ENCODE data around the gene SORCS2. TPM values are rescaled to one million over a fixed set of nuclear protein-coding genes. Genes with fewer than 3 reads are reported as not detected.

The SORCS2 gene
- total RNA-seq, 2 experiments from 2014 or later = not detected

GRCh38 chr4:7683126-7683703 lies 490.9 kb downstream of the SORCS2 start:
- Mint-ChIP-seq H3K9me3 (peaks cover 3% of the 10 kb centered on the region), H3K36me3 (no peaks in the 10 kb centered on the region), H3K27ac (no peak overlapping the region), H3K4me1 (no peaks in the 10 kb centered on the region), H3K4me3 (no peak overlapping the region), H3K27me3 (no peaks in the 10 kb centered on the region)
- DNase-seq = no peak

GRCh38 chr4:7684294-7684693 lies 492.0 kb downstream of the SORCS2 start:
- H3K36me3 Mint-ChIP-seq = no peaks in the 10 kb centered on the region
- no peaks in the 10 kb centered on the region for H3K4me1 Mint-ChIP-seq
- no peak overlapping the region for H3K4me3 Mint-ChIP-seq
- DNase-seq = no peak
- no peaks in the 10 kb centered on the region for H3K27me3 Mint-ChIP-seq
- no peak overlapping the region for H3K27ac Mint-ChIP-seq
- peaks cover 3% of the 10 kb centered on the region for H3K9me3 Mint-ChIP-seq

- Mint-ChIP-seq H3K4me3 (no peak overlapping the region), H3K27me3 (no peaks in the 10 kb centered on the region), H3K4me1 (no peaks in the 10 kb centered on the region), H3K27ac (no peak overlapping the region), H3K9me3 (peaks cover 3% of the 10 kb centered on the region), H3K36me3 (no peaks in the 10 kb centered on the region)
- DNase-seq = no peak
These were observed 493.9 kb downstream of the SORCS2 start for GRCh38 chr4:7686070-7686870.

- Mint-ChIP-seq H3K4me3 (no peak overlapping the region), H3K9me3 (peaks cover 3% of the 10 kb centered on the region), H3K4me1 (no peaks in the 10 kb centered on the region), H3K27me3 (no peaks in the 10 kb centered on the region), H3K36me3 (no peaks in the 10 kb centered on the region), H3K27ac (no peak overlapping the region)
- DNase-seq = no peak
These were observed 494.7 kb downstream of the SORCS2 start for GRCh38 chr4:7687006-7687405.

DNA sequence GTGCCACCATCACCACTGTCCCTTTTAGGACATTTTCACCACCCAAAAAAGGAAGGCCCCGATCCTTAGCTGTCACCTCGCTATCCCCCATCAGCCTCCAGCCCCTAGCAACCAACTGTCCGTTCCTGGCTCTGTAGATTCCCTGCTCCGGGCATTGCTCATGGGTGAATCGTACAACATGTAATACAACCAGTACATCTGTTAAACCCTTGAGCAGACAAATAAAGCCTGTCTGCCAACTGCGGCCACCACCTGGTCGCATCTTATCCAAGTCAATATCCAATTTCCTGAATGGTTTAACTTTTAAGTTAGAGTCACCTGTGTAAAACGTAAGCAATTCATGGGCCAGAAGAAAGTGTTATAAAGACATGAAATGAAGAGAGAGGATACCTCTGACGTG lies 495.5 kb downstream of the SORCS2 start:
- Mint-ChIP-seq H3K4me1 (no peaks in the 10 kb centered on the region), H3K27ac (no peak overlapping the region)
- no peak for DNase-seq

DNA sequence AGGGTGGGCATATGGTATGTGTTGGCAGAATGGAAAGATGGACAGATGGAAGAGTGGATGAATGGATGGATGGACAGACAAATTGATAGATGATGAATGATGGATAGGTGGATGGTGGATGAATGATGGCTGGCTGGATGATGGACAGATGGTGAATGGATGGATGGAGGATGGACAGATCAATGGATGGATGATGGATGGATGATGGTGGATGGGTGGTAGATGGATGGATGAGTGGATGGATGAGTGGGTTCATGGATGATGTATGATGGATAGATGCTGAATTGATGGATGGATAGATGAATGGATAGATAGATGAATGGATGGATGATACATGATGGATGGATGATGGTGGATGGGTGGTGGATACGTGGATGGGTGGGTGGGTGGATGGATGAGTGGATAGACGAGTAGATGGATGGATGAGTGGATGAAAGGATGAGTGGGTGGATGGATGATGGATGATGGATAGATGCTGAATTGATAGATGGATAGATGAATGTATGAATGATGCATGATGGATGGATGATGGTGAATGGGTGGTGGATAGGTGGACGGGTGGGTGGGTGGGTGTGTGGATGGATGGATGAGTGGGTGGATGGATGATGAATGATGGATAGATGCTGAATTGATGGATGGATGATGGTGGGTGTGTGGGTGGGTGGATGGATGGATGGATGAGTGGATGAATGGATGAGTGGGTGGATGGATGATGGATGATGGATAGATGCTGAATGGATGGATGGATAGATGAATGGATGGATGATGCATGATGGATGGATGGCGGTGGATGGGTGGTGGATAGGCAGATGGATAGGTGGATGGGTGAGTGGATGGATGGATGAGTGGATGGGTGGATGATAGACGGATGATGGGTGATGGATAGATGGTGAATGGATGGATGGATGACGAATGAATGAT lies 497.7 kb downstream of the SORCS2 start:
- no peaks in the 10 kb centered on the region for H3K36me3 Mint-ChIP-seq
- no peak overlapping the region for H3K4me3 Mint-ChIP-seq
- no peaks in the 10 kb centered on the region for H3K4me1 Mint-ChIP-seq
- no peaks in the 10 kb centered on the region for H3K9me3 Mint-ChIP-seq
- no peak for DNase-seq
- H3K27ac Mint-ChIP-seq = no peak overlapping the region
- no peaks in the 10 kb centered on the region for H3K27me3 Mint-ChIP-seq

More for the DNA sequence above, 495.5 kb downstream of the SORCS2 start:
- Mint-ChIP-seq H3K4me3 (no peak overlapping the region), H3K9me3 (peaks cover under 1% of the 10 kb centered on the region), H3K27me3 (no peaks in the 10 kb centered on the region), H3K36me3 (no peaks in the 10 kb centered on the region)

- no peak overlapping the region for H3K4me3 Mint-ChIP-seq
- no peaks in the 10 kb centered on the region for H3K27me3 Mint-ChIP-seq
- DNase-seq = no peak
- H3K27ac Mint-ChIP-seq = no peak overlapping the region
- no peaks in the 10 kb centered on the region for H3K36me3 Mint-ChIP-seq
- H3K4me1 Mint-ChIP-seq = no peaks in the 10 kb centered on the region
- H3K9me3 Mint-ChIP-seq = no peaks in the 10 kb centered on the region
These were observed 498.7 kb downstream of the SORCS2 start for GRCh38 chr4:7691061-7691460.

GRCh38 chr4:7691982-7692381 lies 499.6 kb downstream of the SORCS2 start:
- H3K36me3 Mint-ChIP-seq = no peaks in the 10 kb centered on the region
- H3K9me3 Mint-ChIP-seq = no peaks in the 10 kb centered on the region
- no peaks in the 10 kb centered on the region for H3K27me3 Mint-ChIP-seq
- DNase-seq = no peak
- H3K4me1 Mint-ChIP-seq = no peaks in the 10 kb centered on the region
- no peak overlapping the region for H3K27ac Mint-ChIP-seq
- no peak overlapping the region for H3K4me3 Mint-ChIP-seq

- Mint-ChIP-seq H3K27me3 (no peaks in the 10 kb centered on the region), H3K4me1 (no peaks in the 10 kb centered on the region), H3K9me3 (no peaks in the 10 kb centered on the region), H3K27ac (no peak overlapping the region), H3K36me3 (no peaks in the 10 kb centered on the region), H3K4me3 (no peak overlapping the region)
- DNase-seq = no peak
These were observed 500.3 kb downstream of the SORCS2 start for GRCh38 chr4:7692451-7693236.

GRCh38 chr4:7693237-7693608 lies 500.9 kb downstream of the SORCS2 start:
- H3K9me3 Mint-ChIP-seq = no peaks in the 10 kb centered on the region
- H3K4me3 Mint-ChIP-seq = no peak overlapping the region
- no peak overlapping the region for H3K27ac Mint-ChIP-seq
- H3K4me1 Mint-ChIP-seq = no peaks in the 10 kb centered on the region
- no peaks in the 10 kb centered on the region for H3K27me3 Mint-ChIP-seq
- DNase-seq = no peak
- H3K36me3 Mint-ChIP-seq = no peaks in the 10 kb centered on the region

DNA sequence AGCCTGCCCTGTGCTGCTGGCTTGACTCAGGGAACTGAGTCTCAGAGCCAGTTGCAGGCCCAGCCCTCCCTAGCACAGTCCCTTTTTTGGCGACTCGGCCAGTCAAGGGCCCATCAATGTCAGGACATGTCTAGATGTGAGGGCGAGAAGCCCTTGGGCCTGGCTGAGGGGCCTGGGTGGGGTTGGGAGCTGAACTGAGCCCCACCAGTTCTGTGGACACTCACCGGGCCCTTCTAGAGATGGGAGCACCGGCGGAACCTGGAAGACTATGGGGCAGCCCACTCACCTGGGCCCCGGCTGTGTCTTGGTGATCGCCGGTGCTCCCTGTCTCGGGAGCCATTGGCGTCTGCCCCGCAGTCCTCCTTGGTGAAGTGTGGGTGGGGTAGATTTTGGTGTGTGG lies 501.4 kb downstream of the SORCS2 start:
- Mint-ChIP-seq H3K27me3 (no peaks in the 10 kb centered on the region), H3K4me1 (no peaks in the 10 kb centered on the region), H3K9me3 (no peaks in the 10 kb centered on the region), H3K36me3 (no peaks in the 10 kb centered on the region), H3K27ac (no peak overlapping the region), H3K4me3 (no peak overlapping the region)
- no peak for DNase-seq

DNA sequence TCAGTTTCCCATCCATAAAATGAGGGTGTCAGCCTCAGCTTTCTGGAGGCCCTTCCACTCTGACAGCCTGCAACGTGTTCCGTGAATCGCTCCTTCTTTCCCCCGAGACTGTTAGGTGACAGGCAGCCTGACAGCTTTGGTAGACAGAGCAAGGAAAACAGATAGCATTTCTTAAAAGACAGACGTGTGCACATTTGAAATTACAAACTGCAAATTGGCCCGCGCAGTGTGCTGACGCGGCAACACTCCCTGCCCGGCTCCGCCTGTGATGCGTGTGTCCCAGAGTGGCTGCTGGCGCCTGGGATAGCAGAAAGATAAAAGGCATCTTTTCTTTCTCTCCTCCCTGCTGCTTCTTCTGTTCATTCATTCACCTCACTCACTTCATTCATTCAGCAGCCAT lies 502.0 kb downstream of the SORCS2 start:
- DNase-seq = no peak
- H3K4me1 Mint-ChIP-seq = no peaks in the 10 kb centered on the region
- no peaks in the 10 kb centered on the region for H3K27me3 Mint-ChIP-seq
- no peaks in the 10 kb centered on the region for H3K9me3 Mint-ChIP-seq
- H3K27ac Mint-ChIP-seq = no peak overlapping the region
- no peak overlapping the region for H3K4me3 Mint-ChIP-seq
- H3K36me3 Mint-ChIP-seq = no peaks in the 10 kb centered on the region

- H3K36me3 Mint-ChIP-seq = no peaks in the 10 kb centered on the region
- H3K9me3 Mint-ChIP-seq = no peaks in the 10 kb centered on the region
- DNase-seq = no peak
- no peaks in the 10 kb centered on the region for H3K4me1 Mint-ChIP-seq
- peaks cover 4% of the 10 kb centered on the region for H3K27me3 Mint-ChIP-seq
- H3K4me3 Mint-ChIP-seq = no peak overlapping the region
- no peak overlapping the region for H3K27ac Mint-ChIP-seq
These were observed 505.0 kb downstream of the SORCS2 start for GRCh38 chr4:7697343-7697742.

DNA sequence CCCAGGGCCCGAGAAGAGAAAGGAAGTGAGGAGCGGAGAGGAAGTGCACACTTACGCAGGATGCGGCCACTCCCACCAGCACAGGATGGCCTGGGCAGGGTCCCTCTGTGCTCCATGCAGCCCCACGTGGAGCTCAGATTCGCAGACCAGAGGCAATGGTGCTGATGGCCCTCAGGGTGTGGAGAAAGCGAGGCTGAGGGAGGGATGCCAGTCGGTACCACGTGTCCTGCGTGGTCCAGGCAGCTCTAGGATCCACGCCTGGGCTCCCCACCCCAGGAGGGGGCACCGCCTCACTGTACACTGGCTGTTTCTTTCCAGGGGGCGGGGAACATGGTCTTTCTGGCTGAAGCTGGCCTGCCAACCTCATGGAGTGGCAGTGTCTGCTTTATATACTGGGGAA lies 505.5 kb downstream of the SORCS2 start:
- no peaks in the 10 kb centered on the region for H3K4me1 Mint-ChIP-seq
- no peak for DNase-seq
- H3K9me3 Mint-ChIP-seq = no peaks in the 10 kb centered on the region

DNA sequence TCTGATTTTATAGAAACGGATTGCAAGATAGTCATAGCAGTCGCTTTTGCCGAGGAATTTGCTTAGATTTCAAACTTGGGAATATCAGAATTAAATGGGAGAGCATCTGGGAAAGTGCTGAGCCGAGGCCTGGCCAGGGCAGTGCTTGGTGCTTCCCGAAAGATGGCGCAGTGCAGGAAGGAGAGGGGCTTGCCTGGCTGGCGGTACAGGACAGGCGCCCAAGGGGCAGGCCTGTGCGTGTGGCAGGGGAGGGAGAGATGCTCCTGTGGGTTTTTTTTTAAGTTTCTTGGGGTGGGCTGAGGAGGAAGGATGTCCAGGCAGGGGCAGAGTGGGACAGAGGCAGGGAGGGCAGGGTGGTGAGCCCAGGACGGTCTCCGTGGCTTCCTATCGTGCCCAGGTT lies 506.2 kb downstream of the SORCS2 start:
- Mint-ChIP-seq H3K9me3 (no peaks in the 10 kb centered on the region), H3K4me3 (no peak overlapping the region), H3K4me1 (no peaks in the 10 kb centered on the region), H3K27ac (no peak overlapping the region), H3K36me3 (no peaks in the 10 kb centered on the region), H3K27me3 (peaks cover 4% of the 10 kb centered on the region)
- DNase-seq = no peak

More for the DNA sequence above, 505.5 kb downstream of the SORCS2 start:
- H3K27me3 Mint-ChIP-seq = peaks cover 4% of the 10 kb centered on the region
- H3K36me3 Mint-ChIP-seq = no peaks in the 10 kb centered on the region
- H3K4me3 Mint-ChIP-seq = no peak overlapping the region
- H3K27ac Mint-ChIP-seq = no peak overlapping the region

Data from activated naive CD8-positive, alpha-beta T cell treated with anti-CD3 and anti-CD28 coated beads for 36 hours (primary cell).